ENCODE results near the gene KLF9. TPM values are rescaled to one million over a fixed set of nuclear protein-coding genes. Genes with fewer than 3 reads are reported as not detected.

The KLF9 gene
- total and polyA plus RNA-seq, 9 of the 15 experiments (the other 6 are each of a cell fraction or from before 2014, with no cell fraction given): 3.3 to 11.9 (median 6.9) TPM

- TF ChIP-seq ARID3B (CRISPR knock-in tag; IDR thresholded peaks at IDR 0.05; ENCODE audit: borderline replicate concordance): no peak
- 0 out of 2 replicates have a peak, but pooled peaks have one; percentile 22 for TF ChIP-seq PKNOX1 (IDR thresholded peaks at IDR 0.05)
These were observed 8.1 kb upstream of the KLF9 start (continued) for GRCh38 chr9:70422371-70423043.

- ChIA-PET POLR2A (interaction anchor here (0.8 to 5.2 kb wide), 14 partner anchors 8 to 194 kb away, joined by 3 to 38 read pairs (median 4); no protein-coding TSS in a partner anchor), CTCF (ENCODE audit: low intra/inter-chr PET ratio) (no interaction called here)
- intact Hi-C loops (cut with micrococcal nuclease) (no loop called here), in situ Hi-C loops (cut with MboI) (no loop called here)
- Histone ChIP-seq H3K36me3 (ENCODE audit: control insufficient read depth, insufficient read depth, low read length) (no peaks in the 10 kb centered on the region), H3K4me1 (replicated peaks in 1 of 2; ENCODE audit: control insufficient read depth in 2 of 2, insufficient read depth in 2 of 2, low read length in 2 of 2) (peaks cover 19 to 34% of the 10 kb centered on the region in 2 experiments; a peak in 4 of 5 replicates), H2AFZ (ENCODE audit: low read depth, low read length) (peak overlapping the region; percentile 78), H3K4me2 (ENCODE audit: insufficient read depth, low read length) (peak overlapping the region; percentile 94), H3K27ac (ENCODE audit: extremely low read depth, low read depth, low read length) (peak overlapping the region; percentile 100), H3K27me3 (ENCODE audit: control insufficient read depth in 2 of 2, insufficient read depth in 2 of 2, low read length in 2 of 2) (no peaks in the 10 kb centered on the region), H3K9me3 (replicated peaks; ENCODE audit: control insufficient read depth, insufficient read depth, low read depth, low read length) (no peaks in the 10 kb centered on the region), H3K4me3 (peak overlapping the region; percentile 49; the same call in 1 of the 2 replicates), H4K20me1 (replicated peaks; ENCODE audit: control insufficient read depth, insufficient read depth, low read length) (no peaks in the 10 kb centered on the region), H3K79me2 (ENCODE audit: control insufficient read depth, insufficient read depth, low read length) (no peaks in the 10 kb centered on the region), H3K9me1 (ENCODE audit: control insufficient read depth, insufficient read depth, low read length) (no peaks in the 10 kb centered on the region), H3K9ac (ENCODE audit: insufficient read depth in 1 of 2, low read depth in 2 of 2, low read length in 2 of 2) (peak overlapping the region; percentile 99)
- TSS peak; percentile 58 for BruUV-seq (replicated peaks)
- peak in 1 of 4 experiments; percentile 29 for DNase-seq (ENCODE audit: extremely low read depth in 1 of 4, low spot score in 3 of 4)
- no peak for ATAC-seq
- no peak for FAIRE-seq
- 27% methylated on average over 8 of the region's 9 CpGs for WGBS (ENCODE audit: insufficient coverage, low coverage, missing lambda C conversion rate)
- TF ChIP-seq HNRNPL (IDR thresholded peaks at IDR 0.05; ENCODE audit: low read depth, low read length): no peak
- TF ChIP-seq NELFE (IDR thresholded peaks at IDR 0.05; ENCODE audit: insufficient read depth, insufficient read length): no peak
- TF ChIP-seq ZNF212 (CRISPR knock-in tag; IDR thresholded peaks at IDR 0.05): no peak
- no peak for TF ChIP-seq CREB3L1 (IDR thresholded peaks at IDR 0.05; ENCODE audit: borderline replicate concordance, low read depth)
- no peak for TF ChIP-seq ZNF274 (IDR thresholded peaks at IDR 0.05; ENCODE audit: borderline replicate concordance, low read depth, low read length)
- TF ChIP-seq CBFA2T2 (conservative IDR thresholded peaks at IDR 0.05): 0 out of 2 replicates have a peak, but pooled peaks have one; percentile 10
- no peak for TF ChIP-seq ZNF311 (CRISPR knock-in tag; IDR thresholded peaks at IDR 0.05)
- peak; percentile 78 for TF ChIP-seq EGR1 (conservative IDR thresholded peaks at IDR 0.05)
- TF ChIP-seq PREB (CRISPR knock-in tag; IDR thresholded peaks at IDR 0.05): no peak
- TF ChIP-seq CBFA2T3 (IDR thresholded peaks at IDR 0.05): peak; percentile 27
These were observed 7.1 kb upstream of the KLF9 start for GRCh38 chr9:70421272-70422180.
